Endothelial cell of umbilical vein (primary cell): ENCODE results near the gene PLEKHG5. TPM values are rescaled to one million over a fixed set of nuclear protein-coding genes. Genes with fewer than 3 reads are reported as not detected.

ENCODE experiments used
- BruUV-seq: library from RNA; stranded (reverse); fragments of 400-500 nt; replicated peaks from 2 replicates; lab custom pipeline; 2021; lab: Mats Ljungman, UMichigan
- CTCF ChIA-PET: fragments of 300-600, 350-600 bp; sonication (Branson Sonifier 250); formaldehyde crosslinking; loops from one replicate; lab custom pipeline; 2021; ENCODE audit warnings: antibody characterized with exemption, inconsistent platforms; lab: Charles Lee
- POLR2A ChIA-PET: fragments of 300-600, 350-600 bp; sonication (Branson Sonifier 250); formaldehyde crosslinking; loops from one replicate; lab custom pipeline; 2021; ENCODE audit warnings: antibody characterized with exemption, inconsistent platforms; lab: Charles Lee
- DNase-seq: peaks from one replicate; pipeline ENCODE4 v3.0.0-alpha.2; 2011; ENCODE audit warnings: low read depth, low spot score
- FAIRE-seq: peaks from 2 replicates; lab custom pipeline; 2011; peaks lifted over from hg19 to GRCh38; lab: Jason Lieb, UNC
- H2AFZ ChIP-seq: 2 replicates; pipeline ENCODE4 v1.6.0; 2012; ENCODE audit warnings: low read depth, low read length, control low read depth, inconsistent platforms
- H3K27ac ChIP-seq: 2 replicates; pipeline ENCODE4 v1.5.1; 2011; ENCODE audit warnings: low read depth, mild to moderate bottlenecking, control low read depth, low read length, moderate library complexity; ENCODE audit not compliant: insufficient read depth
- H3K27me3 ChIP-seq, 2 experiments: 2 replicates each; pipeline versions ENCODE4 v1.6.0 to v1.6.1; 2011; ENCODE audit warnings: low read length in 2 of 2, mixed read lengths in 1 of 2; ENCODE audit not compliant: control insufficient read depth in 2 of 2, insufficient read depth in 2 of 2
- H3K36me3 ChIP-seq, 2 experiments: 2 replicates in 1 of 2; 3 replicates in 1 of 2; pipeline ENCODE4 v1.5.1; 2011; ENCODE audit warnings: low read length in 2 of 2, mild to moderate bottlenecking in 1 of 2, moderate library complexity in 1 of 2; ENCODE audit not compliant: control insufficient read depth in 2 of 2, insufficient read depth in 2 of 2; ENCODE audit errors: extremely low read depth in 1 of 2
- H3K4me1 ChIP-seq: 3 replicates; pipeline ENCODE4 v1.5.1; 2011; ENCODE audit warnings: mild to moderate bottlenecking, low read length; ENCODE audit not compliant: control insufficient read depth, insufficient read depth; ENCODE audit errors: extremely low read depth
- H3K4me2 ChIP-seq: 2 replicates; pipeline ENCODE4 v1.6.1; 2011; ENCODE audit warnings: low read length, control low read depth, mixed read lengths; ENCODE audit not compliant: insufficient read depth
- H3K4me3 ChIP-seq, 3 experiments: fragments of 200-600 bp in 1 of 3; sonication (generic), shearing (Covaris generic) in 1 of 3; replicated peaks in 1 of 3; 2 replicates each; pipeline ENCODE4 v1.5.1; 2011 to 2016; ENCODE audit warnings: control low read depth in 3 of 3, low read length in 3 of 3, mild to moderate bottlenecking in 2 of 3, inconsistent platforms in 1 of 3, low read depth in 1 of 3, moderate library complexity in 1 of 3; ENCODE audit not compliant: insufficient read depth in 1 of 3
- H3K79me2 ChIP-seq: 2 replicates; pipeline ENCODE4 v1.6.0; 2012; ENCODE audit warnings: low read length, inconsistent platforms; ENCODE audit not compliant: control insufficient read depth, insufficient read depth
- H3K9ac ChIP-seq: replicated peaks from 2 replicates; pipeline ENCODE3; 2011; ENCODE audit warnings: low read length, control low read depth; ENCODE audit not compliant: insufficient read depth; ENCODE audit errors: extremely low read depth
- H3K9me1 ChIP-seq: replicated peaks from 3 replicates; pipeline ENCODE4 v1.6.0; 2011; ENCODE audit warnings: mild to moderate bottlenecking, low read length; ENCODE audit not compliant: control insufficient read depth, insufficient read depth; ENCODE audit errors: extremely low read depth
- H3K9me3 ChIP-seq: replicated peaks from 2 replicates; pipeline ENCODE4 v1.5.1; 2012; ENCODE audit warnings: low read length, inconsistent platforms; ENCODE audit not compliant: control insufficient read depth, insufficient read depth
- H4K20me1 ChIP-seq: replicated peaks from 2 replicates; pipeline ENCODE3; 2011; ENCODE audit warnings: mild to moderate bottlenecking, low read length; ENCODE audit not compliant: control insufficient read depth, insufficient read depth; ENCODE audit errors: extremely low read depth
- CTCF ChIP-seq, 2 donors: IDR thresholded peaks; 1 replicate in 1 of 2; 2 replicates in 1 of 2; pipeline ENCODE4 v1.5.1; 2011; ENCODE audit warnings: low read length in 2 of 2, mild to moderate bottlenecking in 2 of 2, moderate library complexity in 2 of 2, control low read depth in 1 of 2, inconsistent platforms in 1 of 2, low read depth in 1 of 2; ENCODE audit not compliant: insufficient read depth in 1 of 2; ENCODE audit errors: extremely low read depth in 1 of 2
- EZH2 ChIP-seq: IDR thresholded peaks from 2 replicates; pipeline ENCODE4 v1.6.1; 2012; ENCODE audit warnings: borderline replicate concordance, low read depth, mild to moderate bottlenecking, moderate library complexity, low read length, inconsistent platforms; ENCODE audit not compliant: severe bottlenecking
- MAX ChIP-seq: IDR thresholded peaks from 2 replicates; pipeline ENCODE4 v1.6.1; 2011; ENCODE audit not compliant: insufficient read depth, insufficient read length
- MYC ChIP-seq: IDR thresholded peaks from one replicate; pipeline ENCODE4 v1.6.1; 2011; ENCODE audit warnings: mild to moderate bottlenecking, low read depth, low read length
- POLR2A ChIP-seq: IDR thresholded peaks from 2 replicates; pipeline ENCODE4 v1.6.1; 2012; ENCODE audit warnings: low read depth, mild to moderate bottlenecking, control low read depth, low read length
- POLR2AphosphoS5 ChIP-seq: IDR thresholded peaks from 2 replicates; pipeline ENCODE4 v1.6.1; 2012; ENCODE audit warnings: low read depth, mild to moderate bottlenecking, control low read depth, low read length, moderate library complexity; ENCODE audit not compliant: insufficient read depth
- dilution Hi-C: fragments of 300-500 bp; cut with MboI; formaldehyde crosslinking; loops from one replicate; pipeline ENCODE4 v1.15.0; 2019; ENCODE audit warnings: low sequenced_read_pairs; ENCODE audit not compliant: extremely low pct_ligation_motif_present
- intact Hi-C: fragments of 100-400 bp; cut with micrococcal nuclease; formaldehyde crosslinking; loops from one replicate; pipeline ENCODE4 v1.10.0; 2022
- polyA plus RNA-seq, 4 experiments: library from polyadenylated mRNA; depleted of rRNA in 3 of 4; stranded (reverse) in 3 of 4; unstranded in 1 of 4; fragments of >200 nt; gene quantifications; 2 replicates each; pipeline versions ENCODE4 v1.2.1 to v1.2.3, GENCODE V29; 2011 to 2012; ENCODE audit warnings: missing spikeins in 1 of 4
- total RNA-seq: library from RNA; stranded (reverse); gene quantifications from 2 replicates; pipeline ENCODE4 v1.2.3, GENCODE V29; 2021

The PLEKHG5 gene
- total and polyA plus RNA-seq, 2 donors (not counting 3 experiments of a cell fraction or from before 2014, with no cell fraction given): 30.6 to 56.9 TPM

- H3K9me1 ChIP-seq: no peaks in the 10 kb centered on the region
- FAIRE-seq (no peak), DNase-seq (no peak)
- no peaks in the 10 kb centered on the region for H3K4me1 ChIP-seq
- no peaks in the 10 kb centered on the region for H3K9me3 ChIP-seq
- no peak overlapping the region for H3K27ac ChIP-seq
- dilution Hi-C loops: no loop called here
- CTCF ChIA-PET: interaction anchor here (0.7 to 4.5 kb wide), 2 partner anchors 11 to 22 kb away, joined by 3 to 32 read pairs; partner anchors contain the start of gene PLEKHG5
- H3K9ac ChIP-seq: no peak overlapping the region
- BruUV-seq: no TSS peak
- H3K4me2 ChIP-seq: no peak overlapping the region
- H3K36me3 ChIP-seq: no peaks in the 10 kb centered on the region
- intact Hi-C loops: no loop called here
- no peak overlapping the region for H2AFZ ChIP-seq
- no peaks in the 10 kb centered on the region for H4K20me1 ChIP-seq
- TF ChIP-seq MAX: no peak
- TF ChIP-seq CTCF (IDR thresholded peaks at IDR 0.05; ENCODE audit: extremely low read depth in 1 of 2, insufficient read depth in 1 of 2, low read depth in 1 of 2, low read length in 2 of 2): no peak
- no peak for TF ChIP-seq EZH2
- TF ChIP-seq POLR2AphosphoS5: no peak
- no peak for TF ChIP-seq POLR2A
- TF ChIP-seq MYC: no peak
- no peaks in the 10 kb centered on the region for H3K79me2 ChIP-seq
- H3K27me3 ChIP-seq: no peaks in the 10 kb centered on the region
- POLR2A ChIA-PET: no interaction called here
- H3K4me3 ChIP-seq: no peak overlapping the region
Measured at GRCh38 chr1:6512908-6513280, 21.4 kb upstream of the PLEKHG5 start.
